HG02763 (cell line): ENCODE data around the gene PTMA.
A peak's percentile ranks its signal among the peaks of the same experiment; 100 is the strongest.
"Not testable (repeated sequence)": the region's sequence is repeated elsewhere in the genome, so short reads cannot be mapped to it uniquely, and the experiment has no call there.

Experiments
- ATAC-seq: cut with Tn5 transposase; IDR thresholded peaks from one replicate; pipeline ENCODE4 v1.9.1; 2021; ENCODE audit warnings: mild to moderate bottlenecking, moderate library complexity; ENCODE audit not compliant: unreplicated experiment

The PTMA gene

GRCh38 chr2:231707927-231708772 lies at the start of gene PTMA:
TSS of gene PTMA (plus strand) at chr2:231708525. CDS start at chr2:231708707, 182 bp downstream.
- ATAC-seq: peak; percentile 58

GRCh38 chr2:231660073-231660472 lies 48.3 kb upstream of the PTMA start:
- ATAC-seq: not testable (repeated sequence)

- no peak for ATAC-seq
These were observed 47.5 kb upstream of the PTMA start for GRCh38 chr2:231660860-231661259.

- ATAC-seq: no peak
These were observed 46.8 kb upstream of the PTMA start for GRCh38 chr2:231661422-231662027.

GRCh38 chr2:231662028-231662810 lies 46.1 kb upstream of the PTMA start:
- ATAC-seq: peak; percentile 74

- no peak for ATAC-seq
These were observed 45.4 kb upstream of the PTMA start for GRCh38 chr2:231662811-231663457.

- ATAC-seq: no peak
These were observed 44.7 kb upstream of the PTMA start for GRCh38 chr2:231663458-231664212.

- ATAC-seq: no peak
These were observed 43.6 kb upstream of the PTMA start for GRCh38 chr2:231664727-231665126.

GRCh38 chr2:231665245-231666170 lies 42.8 kb upstream of the PTMA start:
- ATAC-seq: no peak

GRCh38 chr2:231666171-231667095 lies 41.9 kb upstream of the PTMA start:
- ATAC-seq: no peak

- no peak for ATAC-seq
These were observed 41.3 kb upstream of the PTMA start for GRCh38 chr2:231667096-231667427.

GRCh38 chr2:231667496-231667895 lies 40.8 kb upstream of the PTMA start:
- ATAC-seq: no peak

- ATAC-seq: no peak
These were observed 39.3 kb upstream of the PTMA start for GRCh38 chr2:231668981-231669380.

GRCh38 chr2:231671270-231672050 lies 36.9 kb upstream of the PTMA start:
- peak; percentile 38 for ATAC-seq

- peak; percentile 48 for ATAC-seq
These were observed 35.5 kb upstream of the PTMA start for GRCh38 chr2:231672617-231673347.

GRCh38 chr2:231673348-231673770 lies 35.0 kb upstream of the PTMA start:
- ATAC-seq: no peak
